Spinal cord (tissue), 10 donors: ENCODE results near the gene ENAH. TPM values are rescaled to one million over a fixed set of nuclear protein-coding genes. Genes with fewer than 3 reads are reported as not detected.
A peak's percentile ranks its signal among the peaks of the same experiment; 100 is the strongest.
"Not testable (repeated sequence)": the region's sequence is repeated elsewhere in the genome, so short reads cannot be mapped to it uniquely, and the experiment has no call there.

Source experiments
- DNase-seq, 6 donors: peaks; one replicate each; pipeline versions ENCODE4 v3.0.0 to v3.0.0-alpha.2; 2013 to 2015; ENCODE audit warnings: low spot score in 6 of 6, low read depth in 4 of 6
- H3K27ac ChIP-seq: one replicate; pipeline ENCODE4 v1.5.1; 2013; ENCODE audit warnings: low read depth, low read length, control low read depth
- H3K27me3 ChIP-seq: one replicate; pipeline ENCODE4 v1.6.1; 2013; ENCODE audit warnings: low read length; ENCODE audit not compliant: control insufficient read depth, insufficient read depth
- H3K36me3 ChIP-seq: one replicate; pipeline ENCODE4 v1.6.1; 2013; ENCODE audit warnings: low read length; ENCODE audit not compliant: control insufficient read depth, insufficient read depth
- H3K4me1 ChIP-seq: one replicate; pipeline ENCODE4 v1.6.1; 2013; ENCODE audit warnings: low read length; ENCODE audit not compliant: control insufficient read depth, insufficient read depth
- H3K4me3 ChIP-seq: one replicate; pipeline ENCODE4 v1.5.1; 2013; ENCODE audit warnings: low read depth, low read length, control low read depth
- H3K9me3 ChIP-seq: one replicate; pipeline ENCODE4 v1.6.1; 2013; ENCODE audit warnings: low read length; ENCODE audit not compliant: control insufficient read depth, insufficient read depth
- WGBS: methylation state at CpG from one replicate; pipeline ENCODE4 v1.1.5; 2013; ENCODE audit warnings: missing lambda C conversion rate; ENCODE audit not compliant: insufficient coverage; 5-methylcytosine and 5-hydroxymethylcytosine counted together
- polyA plus RNA-seq, 2 donors: library from polyadenylated mRNA; unstranded; fragments of 120-200 nt; gene quantifications; one replicate each; pipeline ENCODE4 v1.2.1, GENCODE V29; 2013; ENCODE audit not compliant: insufficient read length in 2 of 2
- total RNA-seq, 2 donors: library from RNA; depleted of rRNA in 1 of 2; stranded (reverse); fragments of 120-200 nt in 1 of 2; fragments of >200 nt in 1 of 2; gene quantifications; one replicate each; pipeline versions ENCODE4 v1.2.3 to v1.2.4, GENCODE V29; 2013 to 2014
- donor health status: healthy.

ENAH gene
- total and polyA plus RNA-seq, 4 donors, result 78.8 to 129 (median 88.9) TPM

DNA sequence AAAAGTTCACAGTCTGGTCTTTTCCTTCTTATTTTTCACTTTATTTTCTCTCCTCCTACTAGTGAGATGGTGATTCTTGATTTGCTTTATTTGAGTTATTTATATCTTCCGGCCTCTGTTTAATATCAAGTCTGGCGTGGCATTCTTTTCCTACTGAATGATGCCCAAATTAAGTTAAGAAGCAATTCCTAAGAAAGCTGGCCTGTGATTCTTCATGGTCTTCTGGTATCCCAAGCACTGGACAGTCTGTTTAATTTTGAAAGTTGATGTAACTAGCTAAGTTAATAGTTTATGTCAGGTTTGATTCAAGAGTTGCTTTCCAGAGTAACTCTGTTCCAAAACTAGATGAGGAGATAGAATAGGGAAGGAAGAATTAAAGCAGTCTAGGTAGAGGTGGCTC is 9.2 kb upstream of the ENAH start:
- no peaks in the 10 kb centered on the region for H3K9me3 ChIP-seq
- no peak for DNase-seq
- H3K4me1 ChIP-seq, result no peaks in the 10 kb centered on the region
- H3K27me3 ChIP-seq, result no peaks in the 10 kb centered on the region
- H3K4me3 ChIP-seq, result no peak overlapping the region
- H3K27ac ChIP-seq, result no peak overlapping the region
- no peaks in the 10 kb centered on the region for H3K36me3 ChIP-seq
- 83% methylated on average over 2 of the region's 2 CpGs for WGBS

GRCh38 chr1:225660544-225660946 is 7.6 kb upstream of the ENAH start:
- H3K36me3 ChIP-seq, result no peaks in the 10 kb centered on the region
- no peak overlapping the region for H3K27ac ChIP-seq
- no peak overlapping the region for H3K4me3 ChIP-seq
- no peaks in the 10 kb centered on the region for H3K9me3 ChIP-seq
- no peak for DNase-seq
- no peaks in the 10 kb centered on the region for H3K4me1 ChIP-seq
- no peaks in the 10 kb centered on the region for H3K27me3 ChIP-seq
- WGBS, result no CpG with 5 or more reads among the region's 1 CpG

- Histone ChIP-seq H3K9me3 (no peaks in the 10 kb centered on the region), H3K4me3 (no peak overlapping the region), H3K27me3 (no peaks in the 10 kb centered on the region), H3K4me1 (no peaks in the 10 kb centered on the region), H3K27ac (peak overlapping the region; percentile 25), H3K36me3 (no peaks in the 10 kb centered on the region)
- DNase-seq, result peak in 1 of 6 donors; percentile 56
- WGBS, result no CpG with 5 or more reads among the region's 2 CpGs
These were observed 5.1 kb upstream of the ENAH start for GRCh38 chr1:225658041-225658440.

DNA sequence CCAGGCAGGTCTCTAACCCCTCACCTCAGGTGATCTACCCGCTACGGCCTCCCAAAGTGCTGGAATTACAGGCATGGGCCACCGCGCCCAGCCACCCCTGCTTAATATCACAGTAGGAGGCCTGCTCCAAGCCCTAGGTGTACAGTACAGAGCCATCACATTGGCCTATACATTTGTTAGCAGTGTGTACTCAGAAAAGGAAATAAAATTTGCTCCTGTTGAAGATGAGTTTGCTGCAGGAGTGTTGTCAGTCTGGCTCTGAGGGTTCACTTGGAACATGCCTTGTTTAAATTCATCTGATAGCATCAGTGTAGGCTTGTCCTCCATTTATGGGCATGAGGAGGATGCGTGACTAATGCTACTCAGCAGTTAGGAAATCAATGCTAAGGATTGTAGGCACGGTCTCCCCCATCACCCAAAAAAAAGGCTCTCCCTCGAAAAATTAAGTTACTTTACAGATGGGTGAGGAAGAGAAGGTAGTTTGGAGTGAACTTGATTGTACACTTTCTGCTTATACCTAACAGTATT is 4.6 kb upstream of the ENAH start:
- Histone ChIP-seq H3K4me3 (no peak overlapping the region), H3K27ac (peak overlapping the region; percentile 25), H3K27me3 (no peaks in the 10 kb centered on the region), H3K9me3 (no peaks in the 10 kb centered on the region), H3K4me1 (no peaks in the 10 kb centered on the region), H3K36me3 (no peaks in the 10 kb centered on the region)
- peak in 1 of 6 donors; percentile 12 for DNase-seq
- 100% methylated on average over 1 of the region's 7 CpGs for WGBS

DNA sequence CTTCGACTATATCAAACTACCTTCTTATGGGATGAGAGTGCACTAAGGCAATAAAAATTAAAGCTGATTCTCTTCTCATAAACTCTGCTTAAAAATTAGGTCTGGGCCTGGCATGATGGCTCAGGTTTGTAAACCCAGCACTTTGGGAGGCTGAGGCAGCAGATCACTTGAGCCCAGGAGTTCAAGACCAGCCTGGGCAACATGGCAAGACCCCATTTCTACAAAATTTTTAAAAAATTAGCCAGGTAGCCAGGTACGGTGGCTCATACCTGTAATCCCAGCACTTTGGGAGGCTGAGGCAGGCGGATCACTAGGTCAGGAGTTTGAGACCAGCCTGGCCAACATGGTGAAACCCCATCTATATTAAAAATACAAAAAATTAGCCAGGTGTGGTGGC is 3.3 kb upstream of the ENAH start:
- not testable (repeated sequence) for H3K4me1 ChIP-seq, DNase-seq, H3K36me3 ChIP-seq, H3K4me3 ChIP-seq, H3K9me3 ChIP-seq, H3K27me3 ChIP-seq, H3K27ac ChIP-seq
- 86% methylated on average over 1 of the region's 3 CpGs for WGBS

GRCh38 chr1:225655509-225656258 is 2.8 kb upstream of the ENAH start:
- DNase-seq, result peak in 2 of 6 donors; percentile 30 to 62
- Histone ChIP-seq H3K36me3 (no peaks in the 10 kb centered on the region), H3K27me3 (no peaks in the 10 kb centered on the region), H3K27ac (peak overlapping the region; percentile 30), H3K4me3 (no peak overlapping the region), H3K9me3 (no peaks in the 10 kb centered on the region), H3K4me1 (no peaks in the 10 kb centered on the region)
- WGBS, result 100% methylated on average over 1 of the region's 4 CpGs

DNA sequence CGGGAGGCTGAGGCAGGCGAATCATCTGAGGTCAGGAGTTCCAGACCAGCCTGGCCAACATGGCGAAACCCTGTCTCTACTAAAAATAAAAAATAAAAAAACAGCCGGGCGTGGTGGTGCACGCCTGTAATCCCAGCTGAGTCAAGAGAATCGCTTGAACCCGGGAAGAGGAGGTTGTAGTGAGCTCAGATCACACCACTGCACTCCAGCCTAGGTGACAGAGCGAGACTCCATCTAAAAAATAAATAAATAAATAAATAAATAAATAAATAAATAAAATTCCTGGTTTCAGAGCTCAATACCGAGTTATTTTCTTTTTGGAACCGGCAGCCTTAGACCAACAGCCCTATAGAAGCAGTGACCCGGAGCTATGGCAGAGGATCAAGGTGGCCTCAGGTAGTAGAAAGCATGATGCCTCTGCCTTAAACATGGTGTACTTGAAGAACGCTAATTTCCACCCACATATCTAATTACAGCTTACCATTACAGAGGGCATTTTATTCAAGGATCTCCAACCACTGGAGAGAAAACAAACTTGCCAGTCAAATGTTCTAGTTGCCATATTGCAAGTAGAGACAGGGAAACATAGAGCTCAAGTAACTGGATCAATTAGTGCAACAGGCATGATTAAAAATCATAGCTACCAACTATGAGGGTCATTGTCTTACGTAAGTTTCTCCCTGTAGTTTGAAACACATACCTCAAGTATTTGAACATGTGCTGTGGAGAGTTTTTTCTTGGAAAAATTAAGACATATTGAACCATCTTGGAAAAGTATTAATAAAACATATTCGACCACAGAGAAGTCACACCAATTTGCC is 2.0 kb upstream of the ENAH start:
- peak overlapping the region; percentile 30 for H3K27ac ChIP-seq
- H3K27me3 ChIP-seq, result no peaks in the 10 kb centered on the region
- no peaks in the 10 kb centered on the region for H3K36me3 ChIP-seq
- WGBS, result 97% methylated on average over 5 of the region's 15 CpGs
- no peaks in the 10 kb centered on the region for H3K9me3 ChIP-seq
- peaks cover 3% of the 10 kb centered on the region for H3K4me1 ChIP-seq
- H3K4me3 ChIP-seq, result no peak overlapping the region
- DNase-seq, result no peak

- Histone ChIP-seq H3K27me3 (no peaks in the 10 kb centered on the region), H3K36me3 (no peaks in the 10 kb centered on the region), H3K4me3 (peak overlapping the region; percentile 95), H3K9me3 (no peaks in the 10 kb centered on the region), H3K27ac (peak overlapping the region; percentile 91), H3K4me1 (peaks cover 3% of the 10 kb centered on the region)
- no CpG with 5 or more reads among the region's 4 CpGs for WGBS
- DNase-seq, result no peak
These were observed 1.3 kb upstream of the ENAH start for GRCh38 chr1:225654277-225654597.

- WGBS, result 0% methylated on average over 53 of the region's 70 CpGs
- no peaks in the 10 kb centered on the region for H3K36me3 ChIP-seq
- peak; percentile 54 to 92 (median 68) for DNase-seq
- H3K4me1 ChIP-seq, result peaks cover 3% of the 10 kb centered on the region
- no peaks in the 10 kb centered on the region for H3K9me3 ChIP-seq
- no peaks in the 10 kb centered on the region for H3K27me3 ChIP-seq
- peak overlapping the region; percentile 91 for H3K27ac ChIP-seq
- H3K4me3 ChIP-seq, result peak overlapping the region; percentile 95
These were observed 747 bp upstream of the ENAH start for GRCh38 chr1:225653463-225654276.
